Panc1 (cell line): Measurements from ENCODE around the gene GJB2. TPM values are rescaled to one million over a fixed set of nuclear protein-coding genes. Genes with fewer than 3 reads are reported as not detected.

Experiments used
- ATAC-seq: fragments of 200-7000 bp; cut with Tn5 transposase; 2 replicates; pipeline ENCODE4 v1.9.1; 2020; ENCODE audit warnings: mild to moderate bottlenecking, moderate library complexity
- BruUV-seq: library from RNA; stranded (reverse); fragments of 400-500 nt; replicated peaks from 2 replicates; lab custom pipeline; 2021; lab: Mats Ljungman, UMichigan
- CTCF ChIA-PET: fragments of 300-600 bp; sonication (Branson Sonifier 250); formaldehyde crosslinking; loops from one replicate; lab custom pipeline; 2022; ENCODE audit warnings: antibody characterized with exemption; lab: Charles Lee
- POLR2A ChIA-PET: fragments of 300-600 bp; sonication (Branson Sonifier 250); formaldehyde crosslinking; loops from one replicate; lab custom pipeline; 2022; ENCODE audit warnings: antibody characterized with exemption; lab: Charles Lee
- DNase-seq: peaks from one replicate; pipeline ENCODE4 v3.0.0-alpha.2; 2010; ENCODE audit warnings: low read depth, low spot score
- H3K27ac ChIP-seq: 2 replicates; pipeline ENCODE4 v1.5.1; 2011; ENCODE audit warnings: mild to moderate bottlenecking, low read length, inconsistent platforms
- H3K27me3 ChIP-seq: fragments of 200-500 bp; sonication (Bioruptor generic); 2 replicates; pipeline ENCODE4 v1.6.0; 2014; ENCODE audit warnings: low read length, inconsistent platforms; ENCODE audit not compliant: control insufficient read depth, insufficient read depth
- H3K36me3 ChIP-seq: fragments of 200-500 bp; sonication (Bioruptor generic); 2 replicates; pipeline ENCODE4 v1.5.1; 2014; ENCODE audit warnings: inconsistent platforms, mild to moderate bottlenecking, low read length, moderate library complexity; ENCODE audit not compliant: control insufficient read depth, insufficient read depth
- H3K4me1 ChIP-seq: 2 replicates; pipeline ENCODE4 v1.5.1; 2011; ENCODE audit warnings: inconsistent platforms, mild to moderate bottlenecking, low read length, moderate library complexity; ENCODE audit not compliant: control insufficient read depth, insufficient read depth
- H3K4me3 ChIP-seq, 2 experiments: 2 replicates each; pipeline ENCODE4 v1.5.1; 2011 to 2012; ENCODE audit warnings: low read depth in 2 of 2, low read length in 2 of 2, mild to moderate bottlenecking in 2 of 2, inconsistent platforms in 1 of 2, moderate library complexity in 1 of 2
- H3K9me3 ChIP-seq: fragments of 200-500 bp; sonication (Bioruptor generic); 2 replicates; pipeline ENCODE4 v1.5.1; 2014; ENCODE audit warnings: low read depth, mild to moderate bottlenecking, inconsistent platforms, low read length, moderate library complexity; ENCODE audit not compliant: control insufficient read depth, insufficient read depth
- CTCF ChIP-seq: fragments of 450-650 bp; IDR thresholded peaks from 2 replicates; pipeline ENCODE4 v1.5.1; 2017; ENCODE audit warnings: mild to moderate bottlenecking
- POLR2AphosphoS5 ChIP-seq: IDR thresholded peaks from 2 replicates; pipeline ENCODE4 v1.6.1; 2012; ENCODE audit warnings: mild to moderate bottlenecking, low read depth, low read length, moderate library complexity
- REST ChIP-seq, 2 experiments: IDR thresholded peaks; 2 replicates each; pipeline ENCODE4 v1.6.1; 2011 to 2012; ENCODE audit warnings: low read depth in 2 of 2, control low read depth in 1 of 2, low read length in 1 of 2, mild to moderate bottlenecking in 1 of 2, moderate library complexity in 1 of 2; ENCODE audit not compliant: insufficient read depth in 1 of 2
- SIN3A ChIP-seq: IDR thresholded peaks from 2 replicates; pipeline ENCODE4 v1.6.1; 2012; ENCODE audit warnings: low read depth, mild to moderate bottlenecking, low read length, moderate library complexity, borderline replicate concordance; ENCODE audit not compliant: insufficient read depth
- TCF7L2 ChIP-seq: IDR thresholded peaks from 2 replicates; pipeline ENCODE4 v1.6.1; 2011; ENCODE audit warnings: mild to moderate bottlenecking, low read depth, low read length, inconsistent platforms
- in situ Hi-C: cut with HindIII; loops from 2 replicates; pipeline ENCODE4 v1.10.0; 2016; ENCODE audit warnings: low sequenced_read_pairs, low pct_unique_long_range_greater_than_20kb
- intact Hi-C: fragments of 100-400 bp; cut with micrococcal nuclease; formaldehyde crosslinking; loops from one replicate; pipeline ENCODE4 v1.10.0; 2022; ENCODE audit not compliant: unreplicated experiment
- total RNA-seq: library from RNA; stranded (reverse); gene quantifications from one replicate; pipeline ENCODE4 v1.2.1, GENCODE V29; 2021; ENCODE audit not compliant: unreplicated experiment

Gene GJB2
- total RNA-seq, 1 experiment from 2014 or later = 54.2 TPM

- POLR2A ChIA-PET = no interaction called here
These were observed 47.0 kb upstream of the GJB2 start for GRCh38 chr13:20239748-20240147.

GRCh38 chr13:20232556-20233277 is 40.0 kb upstream of the GJB2 start:
- BruUV-seq = no TSS peak
- H3K27ac ChIP-seq = no peak overlapping the region
- peak overlapping the region; percentile 31 to 33 for H3K4me3 ChIP-seq
- H3K9me3 ChIP-seq = no peaks in the 10 kb centered on the region
- in situ Hi-C loops (no loop called here), intact Hi-C loops (no loop called here)
- ChIA-PET POLR2A (no interaction called here), CTCF (interaction anchor here (0.6 kb wide), 1 partner anchor 488 kb away, joined by 3 read pairs; no protein-coding TSS in a partner anchor)
- no peak for TF ChIP-seq REST (IDR thresholded peaks at IDR 0.05; ENCODE audit: insufficient read depth in 1 of 2, low read depth in 2 of 2, low read length in 1 of 2)
- H3K36me3 ChIP-seq = no peaks in the 10 kb centered on the region
- H3K27me3 ChIP-seq = peaks cover 3% of the 10 kb centered on the region
- ATAC-seq (peak; percentile 54), DNase-seq (no peak)
- no peaks in the 10 kb centered on the region for H3K4me1 ChIP-seq

More at GRCh38 chr13:20239748-20240147, 47.0 kb upstream of the GJB2 start:
- DNase-seq = no peak
- in situ Hi-C loops = no loop called here
- no peaks in the 10 kb centered on the region for H3K4me1 ChIP-seq
- H3K4me3 ChIP-seq = no peak overlapping the region
- intact Hi-C loops = no loop called here
- BruUV-seq = no TSS peak
- H3K9me3 ChIP-seq = no peaks in the 10 kb centered on the region
- no peaks in the 10 kb centered on the region for H3K36me3 ChIP-seq
- CTCF ChIA-PET = no interaction called here
- no peaks in the 10 kb centered on the region for H3K27me3 ChIP-seq
- no peak for ATAC-seq
- H3K27ac ChIP-seq = no peak overlapping the region
- TF ChIP-seq CTCF = no peak
- no peak for TF ChIP-seq REST (IDR thresholded peaks at IDR 0.05; ENCODE audit: insufficient read depth in 1 of 2, low read depth in 2 of 2, low read length in 1 of 2)
- no peak for TF ChIP-seq POLR2AphosphoS5
- no peak for TF ChIP-seq SIN3A
- no peak for TF ChIP-seq TCF7L2
